Activated CD4-positive, alpha-beta T cell treated with anti-CD3 and anti-CD28 coated beads for 36 hours (primary cell): Measurements from ENCODE around the gene FGFR4. TPM values are rescaled to one million over a fixed set of nuclear protein-coding genes. Genes with fewer than 3 reads are reported as not detected.

Experiments used
- ATAC-seq: fragments of 200-7000 bp; cut with Tn5 transposase; one replicate; pipeline ENCODE4 v1.10.0; 2021; ENCODE audit warnings: mild to moderate bottlenecking, moderate library complexity
- CTCF ChIA-PET: fragments of 350-600 bp; sonication (Branson Sonifier 250); formaldehyde crosslinking; loops from one replicate; lab custom pipeline; 2021; ENCODE audit warnings: antibody characterized with exemption; lab: Charles Lee
- POLR2A ChIA-PET: fragments of 350-600 bp; sonication (Branson Sonifier 250); formaldehyde crosslinking; loops from one replicate; lab custom pipeline; 2021; ENCODE audit warnings: antibody characterized with exemption, inconsistent platforms; lab: Charles Lee
- DNase-seq: peaks from one replicate; pipeline ENCODE4 v3.0.0-alpha.2; 2020
- H3K27ac Mint-ChIP-seq: one replicate; pipeline ENCODE4 v1.8.0; 2021; ENCODE audit warnings: mixed read lengths
- H3K27me3 Mint-ChIP-seq: one replicate; pipeline ENCODE4 v1.8.0; 2021; ENCODE audit warnings: mixed read lengths
- H3K36me3 Mint-ChIP-seq: one replicate; pipeline ENCODE4 v1.8.0; 2021; ENCODE audit warnings: low read depth, mixed read lengths
- H3K4me1 Mint-ChIP-seq: one replicate; pipeline ENCODE4 v1.8.0; 2021; ENCODE audit warnings: mixed read lengths
- H3K4me3 Mint-ChIP-seq: one replicate; pipeline ENCODE4 v1.8.0; 2021; ENCODE audit warnings: mild to moderate bottlenecking, moderate library complexity, mixed read lengths
- H3K9me3 Mint-ChIP-seq: one replicate; pipeline ENCODE4 v1.8.0; 2021; ENCODE audit warnings: low read depth, mixed read lengths
- intact Hi-C, 2 experiments: fragments of 100-400 bp; cut with DNase I in 1 of 2; cut with micrococcal nuclease in 1 of 2; formaldehyde crosslinking; loops; one replicate each; pipeline versions ENCODE4 v1.14.2 to v1.15.1; 2022 to 2024; cut with DNase I, micrococcal nuclease
- total RNA-seq, 2 experiments: library from RNA; stranded (reverse); gene quantifications; one replicate each; pipeline ENCODE4 v1.2.3, GENCODE V29; 2021

The FGFR4 gene
- total RNA-seq, 2 experiments from 2014 or later = 1.5 to 2.0 TPM

DNA sequence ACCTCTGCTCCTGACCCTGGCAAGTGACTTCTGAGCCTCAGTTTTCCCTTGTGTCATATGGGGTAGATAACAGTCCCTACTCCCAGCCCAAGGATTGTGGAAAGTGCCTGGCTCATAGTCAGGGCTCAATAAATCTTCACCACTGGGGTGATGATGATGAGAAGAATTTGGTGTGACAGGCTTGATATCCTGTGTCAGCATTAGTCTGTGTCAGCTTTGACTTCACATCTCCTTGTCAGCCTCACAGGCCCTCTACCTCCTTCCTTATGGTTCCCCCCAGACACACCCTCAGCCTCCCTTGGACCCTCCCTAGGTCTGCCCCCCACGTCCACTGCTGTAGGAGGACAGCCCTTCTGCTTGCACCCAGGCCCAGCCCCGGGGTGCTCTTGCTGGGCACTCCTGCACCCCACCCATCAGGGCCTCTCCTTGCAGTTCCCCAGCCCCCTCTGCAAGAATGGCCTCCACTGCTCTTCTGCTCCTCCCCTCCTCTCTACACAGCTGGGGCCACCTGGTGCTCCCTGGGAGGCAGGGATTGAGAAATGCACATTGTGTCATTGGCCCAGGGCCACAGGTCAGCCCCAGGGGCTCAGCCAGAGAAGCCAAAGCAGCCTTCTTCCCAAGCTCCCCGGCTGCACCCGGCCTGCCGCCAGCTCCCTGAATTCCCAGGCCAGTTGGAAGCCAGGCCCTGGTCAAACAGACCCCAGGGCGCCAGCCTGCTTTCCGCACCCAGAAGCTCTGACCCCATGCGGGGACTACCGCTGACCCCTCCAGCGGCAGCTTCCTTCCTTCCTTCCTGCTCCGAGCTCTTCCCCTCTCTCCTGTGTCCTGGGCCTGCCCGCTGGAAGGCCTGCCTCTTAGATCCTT, 7.7 kb downstream of the FGFR4 start:
- ChIA-PET CTCF (interaction anchor here (0.5 to 1.0 kb wide), 2 partner anchors 50 to 473 kb away, joined by 3 to 4 read pairs; no protein-coding TSS in a partner anchor), POLR2A (interaction anchor here (0.5 kb wide), 1 partner anchor 1142 kb away, joined by 7 read pairs; no protein-coding TSS in a partner anchor)
- Mint-ChIP-seq H3K36me3 (no peaks in the 10 kb centered on the region), H3K4me3 (no peak overlapping the region), H3K27ac (no peak overlapping the region), H3K4me1 (no peaks in the 10 kb centered on the region), H3K27me3 (peaks cover 2% of the 10 kb centered on the region), H3K9me3 (no peaks in the 10 kb centered on the region)
- DNase-seq (no peak), ATAC-seq (no peak)
- intact Hi-C loops = no loop called here

DNA sequence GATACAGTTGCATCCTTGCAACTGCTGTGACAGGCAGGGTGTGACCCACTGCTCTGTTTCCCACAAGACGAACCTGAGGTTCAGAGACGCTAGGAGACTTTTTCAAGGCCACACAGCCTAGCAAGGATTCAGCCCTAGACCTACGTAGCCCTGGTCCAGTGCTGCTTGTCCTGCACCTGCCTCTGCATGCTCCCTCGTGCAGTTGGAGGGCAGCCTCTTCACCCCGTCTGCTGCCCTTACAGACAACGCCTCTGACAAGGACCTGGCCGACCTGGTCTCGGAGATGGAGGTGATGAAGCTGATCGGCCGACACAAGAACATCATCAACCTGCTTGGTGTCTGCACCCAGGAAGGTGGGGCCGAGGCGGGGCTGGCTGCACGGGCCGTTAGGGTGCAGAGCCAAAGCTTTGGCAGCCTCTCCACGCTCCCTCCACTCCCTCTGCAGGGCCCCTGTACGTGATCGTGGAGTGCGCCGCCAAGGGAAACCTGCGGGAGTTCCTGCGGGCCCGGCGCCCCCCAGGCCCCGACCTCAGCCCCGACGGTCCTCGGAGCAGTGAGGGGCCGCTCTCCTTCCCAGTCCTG, 8.5 kb downstream of the FGFR4 start:
- ATAC-seq (no peak), DNase-seq (no peak)
- no peaks in the 10 kb centered on the region for H3K27me3 Mint-ChIP-seq
- no peak overlapping the region for H3K27ac Mint-ChIP-seq
- ChIA-PET CTCF (interaction anchor here (0.5 to 1.0 kb wide), 2 partner anchors 50 to 473 kb away, joined by 3 to 4 read pairs; no protein-coding TSS in a partner anchor), POLR2A (interaction anchor here (0.6 kb wide), 1 partner anchor 57 kb away, joined by 3 read pairs; no protein-coding TSS in a partner anchor)
- H3K4me1 Mint-ChIP-seq = no peaks in the 10 kb centered on the region
- no peaks in the 10 kb centered on the region for H3K9me3 Mint-ChIP-seq
- no peaks in the 10 kb centered on the region for H3K36me3 Mint-ChIP-seq
- intact Hi-C loops = no loop called here
- H3K4me3 Mint-ChIP-seq = no peak overlapping the region

DNA sequence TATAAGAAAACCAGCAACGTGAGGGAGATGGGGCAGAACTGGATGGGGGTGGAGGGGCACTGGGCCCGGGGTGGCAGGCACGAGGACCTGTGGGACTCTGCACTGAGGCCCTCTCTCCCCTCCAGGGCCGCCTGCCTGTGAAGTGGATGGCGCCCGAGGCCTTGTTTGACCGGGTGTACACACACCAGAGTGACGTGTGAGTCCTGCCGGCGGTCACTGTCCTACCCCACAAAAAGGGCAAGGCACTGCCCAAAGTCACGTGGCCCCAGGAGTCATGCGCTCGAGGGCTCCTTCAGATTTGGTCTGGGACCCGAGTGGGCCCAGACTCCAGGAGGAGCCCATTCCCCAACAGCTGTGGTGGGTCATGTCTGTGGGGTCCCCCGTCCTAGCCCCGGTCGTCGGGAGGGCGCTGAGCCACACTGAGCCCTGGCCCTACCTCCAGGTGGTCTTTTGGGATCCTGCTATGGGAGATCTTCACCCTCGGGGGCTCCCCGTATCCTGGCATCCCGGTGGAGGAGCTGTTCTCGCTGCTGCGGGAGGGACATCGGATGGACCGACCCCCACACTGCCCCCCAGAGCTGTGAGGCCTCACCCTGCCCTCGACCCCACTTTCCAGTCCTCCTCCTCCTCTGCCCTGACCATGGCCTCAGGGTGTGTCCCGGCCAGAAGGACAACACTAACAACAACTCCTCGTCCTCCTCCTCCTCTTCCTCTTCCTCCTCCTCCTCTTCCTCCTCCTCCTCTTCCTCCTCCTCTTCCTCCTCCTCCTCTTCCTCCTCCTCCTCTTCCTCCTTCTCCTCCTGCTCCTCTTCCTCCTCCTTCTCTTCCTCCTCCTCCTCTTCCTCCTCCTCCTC, 9.7 kb downstream of the FGFR4 start:
- intact Hi-C loops = no loop called here
- Mint-ChIP-seq H3K27me3 (no peaks in the 10 kb centered on the region), H3K4me1 (no peaks in the 10 kb centered on the region), H3K9me3 (no peaks in the 10 kb centered on the region), H3K4me3 (no peak overlapping the region), H3K36me3 (no peaks in the 10 kb centered on the region), H3K27ac (no peak overlapping the region)
- no peak for ATAC-seq
- DNase-seq = no peak
- CTCF ChIA-PET = no interaction called here
- POLR2A ChIA-PET = no interaction called here

DNA sequence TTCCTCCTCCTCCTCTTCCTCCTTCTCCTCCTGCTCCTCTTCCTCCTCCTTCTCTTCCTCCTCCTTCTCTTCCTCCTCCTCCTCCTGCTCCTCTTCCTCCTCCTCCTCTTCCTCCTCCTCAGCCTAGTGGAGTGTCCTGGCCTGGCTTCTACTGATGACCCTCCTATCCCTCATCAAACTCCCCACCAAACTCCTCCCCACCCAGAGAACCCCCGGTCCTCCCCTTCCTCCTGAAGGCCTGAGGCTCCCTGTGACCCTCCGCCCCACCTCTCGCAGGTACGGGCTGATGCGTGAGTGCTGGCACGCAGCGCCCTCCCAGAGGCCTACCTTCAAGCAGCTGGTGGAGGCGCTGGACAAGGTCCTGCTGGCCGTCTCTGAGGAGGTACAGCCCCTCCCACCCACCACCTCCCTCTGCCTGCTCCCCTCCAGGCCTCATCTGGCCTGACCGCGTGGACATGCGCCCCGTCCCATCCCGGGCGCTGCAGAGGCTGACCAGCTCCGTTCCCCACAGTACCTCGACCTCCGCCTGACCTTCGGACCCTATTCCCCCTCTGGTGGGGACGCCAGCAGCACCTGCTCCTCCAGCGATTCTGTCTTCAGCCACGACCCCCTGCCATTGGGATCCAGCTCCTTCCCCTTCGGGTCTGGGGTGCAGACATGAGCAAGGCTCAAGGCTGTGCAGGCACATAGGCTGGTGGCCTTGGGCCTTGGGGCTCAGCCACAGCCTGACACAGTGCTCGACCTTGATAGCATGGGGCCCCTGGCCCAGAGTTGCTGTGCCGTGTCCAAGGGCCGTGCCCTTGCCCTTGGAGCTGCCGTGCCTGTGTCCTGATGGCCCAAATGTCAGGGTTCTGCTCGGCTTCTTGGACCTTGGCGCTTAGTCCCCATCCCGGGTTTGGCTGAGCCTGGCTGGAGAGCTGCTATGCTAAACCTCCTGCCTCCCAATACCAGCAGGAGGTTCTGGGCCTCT, 10.6 kb downstream of the FGFR4 start:
- Mint-ChIP-seq H3K36me3 (no peaks in the 10 kb centered on the region), H3K4me1 (no peaks in the 10 kb centered on the region), H3K4me3 (no peak overlapping the region), H3K27ac (no peak overlapping the region), H3K9me3 (no peaks in the 10 kb centered on the region), H3K27me3 (no peaks in the 10 kb centered on the region)
- intact Hi-C loops = no loop called here
- ATAC-seq (no peak), DNase-seq (no peak)
- CTCF ChIA-PET = interaction anchor here (1.0 to 1.1 kb wide), 2 partner anchors 17 to 25 kb away, joined by 3 read pairs; no protein-coding TSS in a partner anchor
- POLR2A ChIA-PET = no interaction called here

DNA sequence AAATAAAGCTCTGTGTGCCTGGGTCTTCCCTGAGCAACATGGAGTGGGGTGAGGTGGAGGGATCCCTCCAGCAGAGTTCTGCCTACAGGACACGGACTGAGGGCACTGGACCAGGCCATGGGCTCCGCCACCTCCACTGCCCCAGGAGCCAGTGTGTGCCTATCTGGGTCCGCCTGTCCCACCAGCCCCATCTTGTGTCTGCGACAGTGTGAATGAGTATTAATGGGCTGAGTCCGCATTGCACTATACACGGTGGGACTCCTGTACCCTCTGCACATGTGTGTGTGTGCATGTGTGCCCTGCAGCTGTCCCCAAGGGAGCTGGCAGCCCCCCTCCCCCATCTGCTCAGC, 11.4 kb downstream of the FGFR4 start:
- Mint-ChIP-seq H3K4me3 (no peak overlapping the region), H3K27ac (no peak overlapping the region), H3K9me3 (no peaks in the 10 kb centered on the region), H3K36me3 (no peaks in the 10 kb centered on the region), H3K4me1 (no peaks in the 10 kb centered on the region), H3K27me3 (no peaks in the 10 kb centered on the region)
- no peak for ATAC-seq
- ChIA-PET CTCF (interaction anchor here (1.0 to 1.1 kb wide), 2 partner anchors 16 to 26 kb away, joined by 3 read pairs; no protein-coding TSS in a partner anchor), POLR2A (no interaction called here)
- intact Hi-C loops = no loop called here
- no peak for DNase-seq

DNA sequence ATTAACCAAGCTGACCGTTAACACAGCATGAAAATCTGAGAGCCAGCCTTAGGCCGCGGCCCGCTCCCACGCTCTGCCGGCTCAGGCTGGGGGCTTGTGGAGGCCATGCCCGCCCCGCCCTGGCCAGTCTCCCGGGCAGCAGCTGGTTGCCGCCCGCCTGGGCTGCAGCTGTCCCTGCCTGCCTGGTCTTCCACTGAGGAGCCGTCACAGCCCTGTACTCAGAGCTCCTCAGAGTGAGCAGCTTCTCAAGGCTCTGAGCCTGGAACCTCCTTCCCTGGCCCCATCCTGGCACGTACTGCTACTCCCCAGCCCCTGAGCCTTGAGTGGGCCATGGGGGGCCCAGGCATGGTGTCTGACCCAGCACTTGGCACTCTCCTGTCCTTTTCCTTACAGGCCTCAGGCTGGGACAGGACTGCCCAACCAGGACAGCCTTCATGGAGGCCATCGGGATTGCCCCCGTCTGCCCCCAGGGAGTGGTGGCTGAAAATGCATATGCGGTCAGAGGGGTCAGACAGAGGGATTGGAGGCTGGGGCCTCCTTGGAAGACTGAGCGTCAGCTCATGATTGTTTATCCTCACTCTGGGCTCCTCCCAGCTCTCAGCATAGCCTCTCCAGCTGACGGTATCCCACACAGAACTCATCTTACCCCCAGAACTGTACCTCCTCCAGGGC, 11.9 kb downstream of the FGFR4 start:
- Mint-ChIP-seq H3K9me3 (no peaks in the 10 kb centered on the region), H3K36me3 (no peaks in the 10 kb centered on the region), H3K4me3 (no peak overlapping the region), H3K4me1 (no peaks in the 10 kb centered on the region), H3K27ac (no peak overlapping the region), H3K27me3 (no peaks in the 10 kb centered on the region)
- DNase-seq (no peak), ATAC-seq (no peak)
- ChIA-PET POLR2A (no interaction called here), CTCF (interaction anchor here (1.1 kb wide), 1 partner anchor 26 kb away, joined by 3 read pairs; no protein-coding TSS in a partner anchor)
- intact Hi-C loops = no loop called here

DNA sequence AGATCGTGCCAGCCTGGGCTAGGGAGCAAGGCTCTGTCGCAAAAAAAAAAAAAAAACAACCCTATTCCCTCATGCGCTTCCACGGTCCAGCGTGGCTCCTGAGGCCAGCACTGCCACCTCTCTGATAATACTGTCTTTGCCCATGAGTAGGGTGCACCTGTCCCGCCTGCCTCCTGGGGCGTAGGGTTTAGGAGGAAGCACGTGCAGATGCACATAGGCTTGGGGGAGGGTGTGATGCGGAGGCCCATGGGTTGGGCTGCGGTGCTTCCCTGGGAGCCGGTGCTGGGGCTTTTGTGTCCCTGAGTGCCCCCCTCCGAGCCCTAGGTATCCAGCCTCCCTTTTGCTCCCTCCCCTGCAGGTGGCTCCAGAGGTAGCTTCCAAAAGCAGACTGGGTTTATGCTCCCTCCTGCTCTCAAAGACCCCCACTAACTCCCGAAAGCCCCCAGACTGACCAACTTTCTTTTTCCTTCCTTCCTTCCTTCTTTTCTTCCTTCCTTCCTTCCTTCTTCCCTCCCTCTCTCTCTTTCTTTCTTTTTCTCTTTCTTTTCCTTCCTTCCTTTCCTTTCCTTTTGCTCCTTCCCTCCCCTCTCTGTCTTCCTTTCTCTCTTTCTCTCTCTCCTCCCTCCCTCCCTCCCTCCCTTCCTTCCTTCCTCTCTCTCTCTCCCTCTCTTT, 12.8 kb downstream of the FGFR4 start:
- no peak for DNase-seq
- ATAC-seq = no peak
- H3K27ac Mint-ChIP-seq = no peak overlapping the region
- no peaks in the 10 kb centered on the region for H3K4me1 Mint-ChIP-seq
- no peaks in the 10 kb centered on the region for H3K9me3 Mint-ChIP-seq
- CTCF ChIA-PET = interaction anchor here (1.0 kb wide), 1 partner anchor 28 kb away, joined by 3 read pairs; no protein-coding TSS in a partner anchor
- H3K27me3 Mint-ChIP-seq = no peaks in the 10 kb centered on the region
- POLR2A ChIA-PET = no interaction called here
- H3K4me3 Mint-ChIP-seq = no peak overlapping the region
- H3K36me3 Mint-ChIP-seq = no peaks in the 10 kb centered on the region
- intact Hi-C loops = no loop called here

DNA sequence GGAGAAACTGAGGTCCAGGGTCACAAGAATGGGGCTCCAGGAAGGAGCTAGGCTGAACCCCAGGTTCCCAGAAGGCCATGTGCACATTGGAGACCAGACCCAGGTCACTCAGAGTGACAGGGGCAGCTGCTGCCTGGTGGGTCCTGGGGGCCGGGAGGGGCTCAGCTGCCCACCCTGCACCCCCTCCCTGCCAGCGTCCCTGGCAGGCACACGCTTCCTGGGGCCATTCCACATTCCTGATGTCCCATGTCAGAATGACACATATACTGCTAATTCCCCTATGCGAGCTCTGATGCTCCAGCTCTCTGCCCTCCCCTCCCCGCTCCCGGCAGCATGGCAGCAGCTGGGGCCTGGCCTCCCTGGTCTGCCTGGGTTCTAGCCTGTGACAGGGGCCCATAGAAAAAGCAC, 14.0 kb downstream of the FGFR4 start:
- DNase-seq = no peak
- Mint-ChIP-seq H3K27me3 (no peaks in the 10 kb centered on the region), H3K36me3 (no peaks in the 10 kb centered on the region), H3K27ac (no peak overlapping the region), H3K9me3 (no peaks in the 10 kb centered on the region), H3K4me1 (no peaks in the 10 kb centered on the region), H3K4me3 (no peak overlapping the region)
- CTCF ChIA-PET = no interaction called here
- ATAC-seq = no peak
- POLR2A ChIA-PET = no interaction called here
- intact Hi-C loops = no loop called here

DNA sequence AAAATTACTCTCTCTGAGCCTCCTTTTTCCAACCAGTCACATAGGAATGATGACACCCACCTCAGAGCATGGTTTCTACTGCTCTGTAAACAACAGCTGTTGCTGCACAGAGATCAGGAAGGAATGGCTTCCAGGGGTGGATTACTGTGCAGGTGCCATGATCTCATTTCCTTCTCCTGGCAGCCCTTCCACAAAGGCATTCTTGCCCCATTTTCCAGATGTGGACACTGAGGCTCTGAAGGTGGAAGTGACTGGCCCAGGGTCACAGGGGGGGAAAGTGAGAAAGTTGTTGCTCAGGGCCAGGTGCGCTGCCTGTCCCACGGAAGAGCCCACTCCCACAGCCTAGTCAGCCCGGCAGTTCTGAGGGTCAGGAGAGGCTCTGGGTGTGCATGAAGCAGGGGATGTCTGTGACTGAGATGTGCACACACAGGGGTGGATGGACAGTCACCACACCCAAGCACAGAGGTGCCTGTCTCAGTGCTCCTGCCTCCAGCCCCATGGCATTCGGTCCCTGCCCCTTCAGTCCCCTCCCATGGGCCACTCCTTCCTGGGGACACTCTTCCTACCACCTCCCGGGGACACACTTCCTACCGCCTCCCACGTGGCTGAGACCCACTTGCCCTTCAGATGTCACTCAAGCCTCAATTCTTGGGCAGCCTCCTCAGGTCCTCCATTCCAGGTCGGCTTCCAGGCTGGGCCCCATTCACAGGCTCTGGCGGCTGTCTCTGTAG, 17.0 kb downstream of the FGFR4 start:
- ChIA-PET POLR2A (no interaction called here), CTCF (no interaction called here)
- Mint-ChIP-seq H3K4me1 (no peaks in the 10 kb centered on the region), H3K36me3 (no peaks in the 10 kb centered on the region), H3K27me3 (no peaks in the 10 kb centered on the region), H3K9me3 (no peaks in the 10 kb centered on the region), H3K4me3 (no peak overlapping the region), H3K27ac (no peak overlapping the region)
- DNase-seq (no peak), ATAC-seq (no peak)
- intact Hi-C loops = no loop called here
